ENCODE data around the gene BTN3A1.

Gene BTN3A1

GRCh38 chr6:26379740-26380139, 22.3 kb upstream of the BTN3A1 start:
- no peak for DNase-seq

GRCh38 chr6:26380256-26380655, 21.8 kb upstream of the BTN3A1 start:
- no peak for DNase-seq

GRCh38 chr6:26382121-26382520, 20.0 kb upstream of the BTN3A1 start:
- no peak for DNase-seq

GRCh38 chr6:26383624-26384417, 18.3 kb upstream of the BTN3A1 start:
- peak in 3 of 14 donors; percentile 24 to 69 (median 50) for DNase-seq

- DNase-seq = no peak
Observed at GRCh38 chr6:26385734-26386125, 16.3 kb upstream of the BTN3A1 start.

GRCh38 chr6:26387565-26387964, 14.5 kb upstream of the BTN3A1 start:
- no peak for DNase-seq

- no peak for DNase-seq
Observed at GRCh38 chr6:26388014-26388413, 14.1 kb upstream of the BTN3A1 start.

- DNase-seq = no peak
Observed at GRCh38 chr6:26388441-26388840, 13.6 kb upstream of the BTN3A1 start.

GRCh38 chr6:26389349-26389894, 12.7 kb upstream of the BTN3A1 start:
- DNase-seq = no peak

GRCh38 chr6:26390531-26390930, 11.5 kb upstream of the BTN3A1 start:
- no peak for DNase-seq

- DNase-seq = peak in 2 of 14 donors; percentile 1 to 3
Observed at GRCh38 chr6:26392932-26393636, 9.0 kb upstream of the BTN3A1 start.

GRCh38 chr6:26394289-26394688, 7.8 kb upstream of the BTN3A1 start:
- DNase-seq = no peak

- DNase-seq = no peak
Observed at GRCh38 chr6:26398555-26398954, 3.5 kb upstream of the BTN3A1 start.

- DNase-seq = no peak
Observed at GRCh38 chr6:26400626-26401025, 1.4 kb upstream of the BTN3A1 start.

- DNase-seq = peak in 2 of 14 donors; percentile 6 to 27
Observed at GRCh38 chr6:26401389-26401986, 587 bp upstream of the BTN3A1 start.

- DNase-seq = no peak
Observed at GRCh38 chr6:26403893-26404292, 1.8 kb downstream of the BTN3A1 start.

GRCh38 chr6:26404546-26404945, 2.5 kb downstream of the BTN3A1 start:
- no peak for DNase-seq

- DNase-seq = no peak
Observed at GRCh38 chr6:26408828-26409730, 7.0 kb downstream of the BTN3A1 start.

GRCh38 chr6:26411751-26412150, 9.7 kb downstream of the BTN3A1 start:
- no peak for DNase-seq

GRCh38 chr6:26412228-26412627, 10.2 kb downstream of the BTN3A1 start:
- DNase-seq = no peak

- no peak for DNase-seq
Observed at GRCh38 chr6:26412954-26413353, 10.9 kb downstream of the BTN3A1 start.

GRCh38 chr6:26414281-26414680, 12.2 kb downstream of the BTN3A1 start:
- DNase-seq = no peak
